Measurements from ENCODE around the gene PRPF18. TPM values are rescaled to one million over a fixed set of nuclear protein-coding genes. Genes with fewer than 3 reads are reported as not detected.

PRPF18 gene
- total and polyA plus RNA-seq, 8 donors, result 9.8 to 51.8 (median 21.7) TPM

DNA sequence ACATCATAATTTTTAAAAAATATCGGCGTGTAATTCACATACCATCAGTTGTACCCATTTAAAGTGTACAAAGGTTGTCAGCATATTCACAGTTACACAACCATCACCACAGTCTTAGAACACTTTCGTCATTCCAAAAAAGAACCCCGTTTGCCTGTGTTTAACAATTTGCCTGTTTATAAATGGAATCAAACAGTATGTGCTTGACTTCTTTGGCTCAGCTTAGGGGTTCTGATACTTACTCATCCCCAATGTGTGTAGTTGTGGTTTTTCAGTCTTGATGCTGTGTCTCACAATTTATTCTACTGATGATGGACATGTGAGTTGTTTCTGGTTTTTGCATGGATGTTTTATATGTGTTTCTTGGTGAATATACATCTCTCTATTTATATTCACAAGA lies 50.0 kb downstream of the PRPF18 start:
- 88 to 98% (median 91%) methylated on average over 4 of the region's 4 CpGs for WGBS, 5 donors
- intact Hi-C loops (cut with DNase I; ENCODE audit: low total_unique reads), result loop anchor here (5.0 kb wide), 1 partner anchor 231 kb away; no protein-coding TSS in a partner anchor

DNA sequence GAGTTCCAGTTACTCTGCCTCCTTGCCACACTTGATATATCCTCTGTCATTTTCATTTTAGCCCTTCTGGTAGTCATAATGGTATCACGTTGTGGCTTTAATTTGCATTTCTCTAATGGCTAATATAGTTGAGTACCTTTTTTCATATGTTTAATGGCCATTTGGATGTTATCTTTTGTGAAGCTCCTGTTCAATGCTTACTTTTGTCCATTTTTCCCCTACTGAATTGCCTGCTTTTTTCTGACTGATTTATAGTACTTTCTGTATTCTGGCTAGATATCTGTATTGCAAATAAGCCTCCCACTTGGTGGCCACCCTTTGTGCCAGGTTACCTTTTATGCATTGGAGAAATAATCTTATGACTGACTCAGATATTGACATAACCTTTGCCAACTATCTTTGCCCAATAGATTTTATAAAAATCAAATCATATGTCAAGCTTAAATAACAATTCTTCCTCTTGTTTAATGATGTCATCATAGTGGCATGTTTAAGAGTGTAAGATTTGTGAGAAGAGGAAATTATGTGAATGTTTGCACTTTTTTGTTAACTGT lies 50.6 kb downstream of the PRPF18 start:
- intact Hi-C loops (cut with DNase I; ENCODE audit: low total_unique reads), result loop anchor here (5.0 kb wide), 1 partner anchor 230 kb away; no protein-coding TSS in a partner anchor
- H3K4me1 ChIP-seq, result peaks cover 0 to 33% (median 14%) of the 10 kb centered on the region in 4 donors
- no peak overlapping the region for H3K4me3 ChIP-seq
- peaks cover under 1 to 42% (median 38%) of the 10 kb centered on the region in 4 donors for H3K36me3 ChIP-seq
- no peaks in the 10 kb centered on the region for H3K27me3 ChIP-seq
- no peak overlapping the region for H3K27ac ChIP-seq
- H3K9me3 ChIP-seq, result peaks cover 2 to 7% (median 4%) of the 10 kb centered on the region in 4 donors
- no peak for DNase-seq
- 59 to 81% (median 76%) methylated on average over 1 of the region's 1 CpG for WGBS, 5 donors
- TF ChIP-seq POLR2A (IDR thresholded peaks at IDR 0.05), result no peak
- no peak for TF ChIP-seq POLR2AphosphoS5 (IDR thresholded peaks at IDR 0.05)
- TF ChIP-seq, protein P1, sequence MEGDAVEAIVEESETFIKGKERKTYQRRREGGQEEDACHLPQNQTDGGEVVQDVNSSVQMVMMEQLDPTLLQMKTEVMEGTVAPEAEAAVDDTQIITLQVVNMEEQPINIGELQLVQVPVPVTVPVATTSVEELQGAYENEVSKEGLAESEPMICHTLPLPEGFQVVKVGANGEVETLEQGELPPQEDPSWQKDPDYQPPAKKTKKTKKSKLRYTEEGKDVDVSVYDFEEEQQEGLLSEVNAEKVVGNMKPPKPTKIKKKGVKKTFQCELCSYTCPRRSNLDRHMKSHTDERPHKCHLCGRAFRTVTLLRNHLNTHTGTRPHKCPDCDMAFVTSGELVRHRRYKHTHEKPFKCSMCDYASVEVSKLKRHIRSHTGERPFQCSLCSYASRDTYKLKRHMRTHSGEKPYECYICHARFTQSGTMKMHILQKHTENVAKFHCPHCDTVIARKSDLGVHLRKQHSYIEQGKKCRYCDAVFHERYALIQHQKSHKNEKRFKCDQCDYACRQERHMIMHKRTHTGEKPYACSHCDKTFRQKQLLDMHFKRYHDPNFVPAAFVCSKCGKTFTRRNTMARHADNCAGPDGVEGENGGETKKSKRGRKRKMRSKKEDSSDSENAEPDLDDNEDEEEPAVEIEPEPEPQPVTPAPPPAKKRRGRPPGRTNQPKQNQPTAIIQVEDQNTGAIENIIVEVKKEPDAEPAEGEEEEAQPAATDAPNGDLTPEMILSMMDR (IDR thresholded peaks at IDR 0.05), result no peak
- TF ChIP-seq EP300 (IDR thresholded peaks at IDR 0.05), result no peak

More for the DNA sequence above, 50.0 kb downstream of the PRPF18 start:
- Histone ChIP-seq H3K4me3 (no peak overlapping the region), H3K27ac (no peak overlapping the region), H3K27me3 (no peaks in the 10 kb centered on the region), H3K4me1 (peaks cover 0 to 33% (median 14%) of the 10 kb centered on the region in 4 donors), H3K9me3 (peaks cover 0 to 1% (median under 1%) of the 10 kb centered on the region in 4 donors), H3K36me3 (peaks cover 0 to 38% (median 34%) of the 10 kb centered on the region in 4 donors)
- no peak for TF ChIP-seq POLR2AphosphoS5 (IDR thresholded peaks at IDR 0.05)
- no peak for TF ChIP-seq EP300 (IDR thresholded peaks at IDR 0.05)
- TF ChIP-seq, protein P1 (IDR thresholded peaks at IDR 0.05), result no peak
- TF ChIP-seq POLR2A (IDR thresholded peaks at IDR 0.05), result no peak
- DNase-seq, result no peak

DNA sequence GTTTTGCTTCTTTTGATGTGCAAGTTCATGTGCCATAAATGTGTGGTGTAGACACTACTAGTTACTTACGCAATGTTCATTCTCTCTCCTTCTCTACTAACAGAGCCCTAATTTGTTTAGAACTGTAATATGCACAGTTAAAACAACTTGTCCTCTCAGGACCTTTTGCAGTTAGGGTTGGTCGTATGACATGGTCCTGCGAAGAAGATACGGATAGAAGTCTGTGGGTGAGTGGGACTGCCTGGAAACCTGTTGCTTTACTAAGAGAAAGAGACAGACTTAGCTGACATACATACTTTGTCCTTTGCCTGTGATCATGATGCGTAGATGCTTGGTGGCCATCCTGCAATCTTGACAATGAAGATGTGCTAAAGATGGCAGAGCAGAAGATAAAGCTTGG lies 51.1 kb downstream of the PRPF18 start:
- WGBS, 5 donors, result 87 to 98% (median 95%) methylated on average over 5 of the region's 5 CpGs
- peaks cover 0 to 29% (median 12%) of the 10 kb centered on the region in 4 donors for H3K4me1 ChIP-seq
- intact Hi-C loops (cut with DNase I; ENCODE audit: low total_unique reads), result loop anchor here (5.0 kb wide), 1 partner anchor 229 kb away; no protein-coding TSS in a partner anchor
- peaks cover 5 to 47% (median 42%) of the 10 kb centered on the region in 4 donors for H3K36me3 ChIP-seq
- no peak for DNase-seq
- H3K27ac ChIP-seq, result no peak overlapping the region
- no peaks in the 10 kb centered on the region for H3K27me3 ChIP-seq
- H3K4me3 ChIP-seq, result no peak overlapping the region
- H3K9me3 ChIP-seq, result peaks cover 3 to 11% (median 9%) of the 10 kb centered on the region in 4 donors
- TF ChIP-seq POLR2AphosphoS5 (IDR thresholded peaks at IDR 0.05) (no peak), POLR2A (IDR thresholded peaks at IDR 0.05) (no peak), EP300 (IDR thresholded peaks at IDR 0.05) (no peak)
- TF ChIP-seq, protein P1 (IDR thresholded peaks at IDR 0.05), result no peak

DNA sequence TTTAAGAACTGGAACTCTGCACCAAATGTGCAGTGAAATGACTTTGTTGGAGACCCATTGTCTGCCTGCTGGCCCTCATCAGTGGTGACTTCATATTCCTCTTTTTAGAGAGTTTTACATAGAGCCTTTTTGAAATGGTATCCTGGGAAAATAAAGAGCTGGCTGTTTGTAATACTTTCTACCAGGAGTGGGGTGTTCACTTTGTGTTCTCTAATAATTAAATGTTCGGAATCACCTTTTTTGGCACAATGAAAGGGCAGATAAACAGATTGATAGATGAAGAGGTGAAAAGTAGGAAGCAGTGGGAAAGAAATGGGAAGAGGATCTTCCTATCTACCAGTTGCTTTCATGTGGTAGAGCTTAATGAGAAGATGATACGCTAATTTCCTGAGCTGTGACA lies 55.5 kb downstream of the PRPF18 start:
- Histone ChIP-seq H3K36me3 (peaks cover 26 to 80% (median 76%) of the 10 kb centered on the region in 4 donors), H3K4me3 (no peak overlapping the region), H3K27me3 (no peaks in the 10 kb centered on the region), H3K4me1 (peaks cover 0 to 3% (median under 1%) of the 10 kb centered on the region in 4 donors), H3K9me3 (peaks cover 3 to 12% (median 9%) of the 10 kb centered on the region in 4 donors), H3K27ac (no peak overlapping the region)
- intact Hi-C loops (cut with DNase I; ENCODE audit: low total_unique reads), result no loop called here
- DNase-seq, result no peak
- TF ChIP-seq, protein P1 (IDR thresholded peaks at IDR 0.05), result no peak
- TF ChIP-seq POLR2AphosphoS5 (IDR thresholded peaks at IDR 0.05) (no peak), POLR2A (IDR thresholded peaks at IDR 0.05) (no peak), EP300 (IDR thresholded peaks at IDR 0.05) (no peak)
- 95 to 100% (median 98%) methylated on average over 2 of the region's 2 CpGs for WGBS, 5 donors

Data from stomach (tissue), 9 donors.